Smooth muscle cell of the brain vasculature (primary cell): ENCODE measurements around the gene RABAC1.

Source experiments
- DNase-seq: peaks from one replicate; pipeline ENCODE4 v3.0.0-alpha.2; 2012; ENCODE audit warnings: low read depth, low spot score

The RABAC1 gene

GRCh38 chr19:41928754-41929535, 30.2 kb downstream of the RABAC1 start:
- no peak for DNase-seq

GRCh38 chr19:41928221-41928683, 30.9 kb downstream of the RABAC1 start, which contains the start of gene ERFL:
ERFL (minus strand) TSS chr19:41928449; CDS start chr19:41912919, 15,530 bp downstream.
- no peak for DNase-seq

- DNase-seq: no peak
These were observed 31.5 kb downstream of the RABAC1 start for GRCh38 chr19:41927497-41928192.

GRCh38 chr19:41926763-41927496, 32.2 kb downstream of the RABAC1 start:
- DNase-seq: no peak

GRCh38 chr19:41926028-41926762, 32.9 kb downstream of the RABAC1 start:
- no peak for DNase-seq

- no peak for DNase-seq
These were observed 33.7 kb downstream of the RABAC1 start for GRCh38 chr19:41925208-41926003.

- no peak for DNase-seq
These were observed 34.7 kb downstream of the RABAC1 start for GRCh38 chr19:41924151-41925145.

- DNase-seq: no peak
These were observed 35.9 kb downstream of the RABAC1 start for GRCh38 chr19:41923045-41923788.

- no peak for DNase-seq
These were observed 36.5 kb downstream of the RABAC1 start for GRCh38 chr19:41922585-41922984.

GRCh38 chr19:41921577-41922576, 37.2 kb downstream of the RABAC1 start:
- no peak for DNase-seq

- DNase-seq: no peak
These were observed 38.1 kb downstream of the RABAC1 start for GRCh38 chr19:41920882-41921576.

- no peak for DNase-seq
These were observed 39.0 kb downstream of the RABAC1 start for GRCh38 chr19:41919948-41920712.

- no peak for DNase-seq
These were observed 40.4 kb downstream of the RABAC1 start for GRCh38 chr19:41918653-41919244.

- DNase-seq: no peak
These were observed 41.0 kb downstream of the RABAC1 start for GRCh38 chr19:41918095-41918494.

- DNase-seq: no peak
These were observed 41.4 kb downstream of the RABAC1 start for GRCh38 chr19:41917676-41918075.
